K562 (cell line): Measurements from ENCODE around the gene SLC19A1. TPM values are rescaled to one million over a fixed set of nuclear protein-coding genes. Genes with fewer than 3 reads are reported as not detected.

Experiments used
- ATF4 ChIP-seq: fragments of 450-650 bp; formaldehyde crosslinking; IDR thresholded peaks from 2 replicates; pipeline ENCODE4 v1.4.0; 2022; ENCODE audit warnings: mild to moderate bottlenecking, moderate library complexity
- HLTF ChIP-seq: fragments of 450-650 bp; IDR thresholded peaks from 2 replicates; pipeline ENCODE4 v1.6.1; 2016
- KAT8 ChIP-seq: fragments of 450-650 bp; IDR thresholded peaks from 2 replicates; pipeline ENCODE4 v1.6.1; 2016; ENCODE audit warnings: low read depth, mild to moderate bottlenecking
- NFIC ChIP-seq: fragments of 450-650 bp; IDR thresholded peaks from 2 replicates; pipeline ENCODE4 v1.6.1; 2017; ENCODE audit warnings: mild to moderate bottlenecking, inconsistent platforms
- polyA plus RNA-seq, 8 experiments: library from polyadenylated mRNA; depleted of rRNA in 4 of 8; stranded (reverse) in 5 of 8; unstranded in 3 of 8; fragments of >200 nt; fragmentation: Nextera tagmentation in 2 of 8; fragmentation: Illumina TruSeq in 1 of 8; extraction: Ambion mirVana in 2 of 8; extraction: Trizol in 1 of 8; gene quantifications; 2 replicates each; pipeline versions ENCODE4 v1.2.1 to v1.2.3, GENCODE V29; 2011 to 2014; ENCODE audit warnings: inconsistent platforms in 1 of 8, missing spikeins in 1 of 8
- total RNA-seq, 7 experiments: library from RNA; depleted of rRNA in 6 of 7; stranded (reverse); fragments of >200 nt in 6 of 7; fragmentation: Illumina TruSeq in 2 of 7; extraction: Trizol in 2 of 7; gene quantifications; 2 replicates each; pipeline versions ENCODE4 v1.2.1 to v1.2.3, GENCODE V29; 2011 to 2021; ENCODE audit warnings: low replicate concordance in 1 of 7
- TF ChIP-seq, protein P1 (sequence below): fragments of 200-400 bp; formaldehyde crosslinking; IDR thresholded peaks from 2 replicates; pipeline ENCODE4 v1.6.1; 2017; ENCODE audit warnings: mild to moderate bottlenecking, low read depth, low read length, moderate library complexity
- TF ChIP-seq, protein P2 (sequence below): fragments of 450-650 bp; conservative IDR thresholded peaks from 2 replicates; pipeline ENCODE4 v1.6.1; 2016; ENCODE audit warnings: missing genetic modification characterization, low read depth, mild to moderate bottlenecking, control low read depth, missing compliant biosample characterization

Gene SLC19A1
- total and polyA plus RNA-seq, 9 of the 15 experiments (the other 6 are each of a cell fraction or from before 2014, with no cell fraction given): 0.65 to 88.7 (median 12.0) TPM

GRCh38 chr21:45558044-45558721 lies 15.9 kb upstream of the SLC19A1 start (continued):
- TF ChIP-seq, protein P1, sequence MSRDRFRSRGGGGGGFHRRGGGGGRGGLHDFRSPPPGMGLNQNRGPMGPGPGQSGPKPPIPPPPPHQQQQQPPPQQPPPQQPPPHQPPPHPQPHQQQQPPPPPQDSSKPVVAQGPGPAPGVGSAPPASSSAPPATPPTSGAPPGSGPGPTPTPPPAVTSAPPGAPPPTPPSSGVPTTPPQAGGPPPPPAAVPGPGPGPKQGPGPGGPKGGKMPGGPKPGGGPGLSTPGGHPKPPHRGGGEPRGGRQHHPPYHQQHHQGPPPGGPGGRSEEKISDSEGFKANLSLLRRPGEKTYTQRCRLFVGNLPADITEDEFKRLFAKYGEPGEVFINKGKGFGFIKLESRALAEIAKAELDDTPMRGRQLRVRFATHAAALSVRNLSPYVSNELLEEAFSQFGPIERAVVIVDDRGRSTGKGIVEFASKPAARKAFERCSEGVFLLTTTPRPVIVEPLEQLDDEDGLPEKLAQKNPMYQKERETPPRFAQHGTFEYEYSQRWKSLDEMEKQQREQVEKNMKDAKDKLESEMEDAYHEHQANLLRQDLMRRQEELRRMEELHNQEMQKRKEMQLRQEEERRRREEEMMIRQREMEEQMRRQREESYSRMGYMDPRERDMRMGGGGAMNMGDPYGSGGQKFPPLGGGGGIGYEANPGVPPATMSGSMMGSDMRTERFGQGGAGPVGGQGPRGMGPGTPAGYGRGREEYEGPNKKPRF: no peak
- TF ChIP-seq ATF4 (CRISPR knock-in tag) (no peak), HLTF (no peak), KAT8 (no peak), NFIC (no peak)
- TF ChIP-seq, protein P2, sequence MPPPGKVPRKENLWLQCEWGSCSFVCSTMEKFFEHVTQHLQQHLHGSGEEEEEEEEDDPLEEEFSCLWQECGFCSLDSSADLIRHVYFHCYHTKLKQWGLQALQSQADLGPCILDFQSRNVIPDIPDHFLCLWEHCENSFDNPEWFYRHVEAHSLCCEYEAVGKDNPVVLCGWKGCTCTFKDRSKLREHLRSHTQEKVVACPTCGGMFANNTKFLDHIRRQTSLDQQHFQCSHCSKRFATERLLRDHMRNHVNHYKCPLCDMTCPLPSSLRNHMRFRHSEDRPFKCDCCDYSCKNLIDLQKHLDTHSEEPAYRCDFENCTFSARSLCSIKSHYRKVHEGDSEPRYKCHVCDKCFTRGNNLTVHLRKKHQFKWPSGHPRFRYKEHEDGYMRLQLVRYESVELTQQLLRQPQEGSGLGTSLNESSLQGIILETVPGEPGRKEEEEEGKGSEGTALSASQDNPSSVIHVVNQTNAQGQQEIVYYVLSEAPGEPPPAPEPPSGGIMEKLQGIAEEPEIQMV (tag): no peak
